ENCODE data around the gene ORMDL3.

The ORMDL3 gene

GRCh38 chr17:39928858-39929645 lies 1.7 kb upstream of the ORMDL3 start:
- DNase-seq (ENCODE audit: insufficient read length, low spot score) (no peak), FAIRE-seq (no peak)
- TF ChIP-seq CTCF (IDR thresholded peaks at IDR 0.05; ENCODE audit: insufficient read depth, missing control alignments), result no peak

GRCh38 chr17:39927929-39928857 lies 792 bp upstream of the ORMDL3 start:
- no peak for FAIRE-seq
- no peak for DNase-seq (ENCODE audit: insufficient read length, low spot score)
- no peak for TF ChIP-seq CTCF (IDR thresholded peaks at IDR 0.05; ENCODE audit: insufficient read depth, missing control alignments)

- FAIRE-seq, result no peak
- TF ChIP-seq CTCF (IDR thresholded peaks at IDR 0.05; ENCODE audit: insufficient read depth, missing control alignments), result no peak
- no peak for DNase-seq (ENCODE audit: insufficient read length, low spot score)
These were observed 757 bp downstream of the ORMDL3 start for GRCh38 chr17:39926588-39927100.

- TF ChIP-seq CTCF (IDR thresholded peaks at IDR 0.05; ENCODE audit: insufficient read depth, missing control alignments), result no peak
- FAIRE-seq, result no peak
- DNase-seq (ENCODE audit: insufficient read length, low spot score), result no peak
These were observed 1.2 kb downstream of the ORMDL3 start for GRCh38 chr17:39926135-39926587.

- TF ChIP-seq CTCF (IDR thresholded peaks at IDR 0.05; ENCODE audit: insufficient read depth, missing control alignments), result no peak
- FAIRE-seq (no peak), DNase-seq (ENCODE audit: insufficient read length, low spot score) (no peak)
These were observed 1.9 kb downstream of the ORMDL3 start for GRCh38 chr17:39925282-39926134.

- TF ChIP-seq CTCF (IDR thresholded peaks at IDR 0.05; ENCODE audit: insufficient read depth, missing control alignments), result no peak
- FAIRE-seq, result no peak
- no peak for DNase-seq (ENCODE audit: insufficient read length, low spot score)
These were observed 2.7 kb downstream of the ORMDL3 start for GRCh38 chr17:39924691-39925055.

Measured in D721Med (cell line).